Hepatocyte (in vitro differentiated cells): ENCODE results near the gene CC2D1A. TPM values are rescaled to one million over a fixed set of nuclear protein-coding genes. Genes with fewer than 3 reads are reported as not detected.
A peak's percentile ranks its signal among the peaks of the same experiment; 100 is the strongest.

Source experiments
- DNase-seq: peaks from one replicate; pipeline ENCODE4 v3.0.0-alpha.2; 2016; ENCODE audit warnings: low spot score
- H2AFZ ChIP-seq: fragments of 200-600 bp; sonication (generic); 2 replicates; pipeline ENCODE4 v1.6.0; 2016; ENCODE audit warnings: antibody characterized with exemption, mild to moderate bottlenecking
- H3K27ac ChIP-seq: fragments of 200-600 bp; sonication (generic); 2 replicates; pipeline ENCODE4 v1.5.1; 2016; ENCODE audit warnings: mild to moderate bottlenecking
- H3K27me3 ChIP-seq: fragments of 200-600 bp; sonication (generic); 2 replicates; pipeline ENCODE4 v1.6.1; 2016
- H3K36me3 ChIP-seq: fragments of 200-600 bp; sonication (generic); replicated peaks from 2 replicates; pipeline ENCODE4 v1.5.1; 2016; ENCODE audit warnings: low read depth; ENCODE audit not compliant: insufficient read depth
- H3K4me1 ChIP-seq: fragments of 200-600 bp; sonication (generic); 2 replicates; pipeline ENCODE4 v1.5.1; 2016; ENCODE audit warnings: mild to moderate bottlenecking, moderate library complexity; ENCODE audit not compliant: insufficient read depth
- H3K4me2 ChIP-seq: fragments of 200-600 bp; sonication (generic); 2 replicates; pipeline ENCODE4 v1.6.0; 2016
- H3K4me3 ChIP-seq: fragments of 200-600 bp; sonication (generic); 2 replicates; pipeline ENCODE4 v1.5.1; 2016; ENCODE audit warnings: mild to moderate bottlenecking
- H3K79me2 ChIP-seq: fragments of 200-600 bp; sonication (generic); 2 replicates; pipeline ENCODE4 v1.6.0; 2017; ENCODE audit warnings: mild to moderate bottlenecking
- H3K9me2 ChIP-seq: fragments of 200-600 bp; sonication (generic); replicated peaks from 2 replicates; pipeline ENCODE4 v1.6.0; 2017; ENCODE audit warnings: mild to moderate bottlenecking; ENCODE audit not compliant: insufficient read depth
- H3K9me3 ChIP-seq: fragments of 200-600 bp; sonication (generic); 2 replicates; pipeline ENCODE4 v1.5.1; 2016; ENCODE audit warnings: low read depth, mild to moderate bottlenecking
- H4K20me1 ChIP-seq: fragments of 200-600 bp; sonication (generic); 2 replicates; pipeline ENCODE4 v1.6.0; 2016; ENCODE audit warnings: mild to moderate bottlenecking; ENCODE audit not compliant: insufficient read depth, poor library complexity, severe bottlenecking
- CTCF ChIP-seq: fragments of 200-600 bp; sonication (generic); IDR thresholded peaks from 2 replicates; pipeline ENCODE4 v1.5.1; 2016; ENCODE audit warnings: antibody characterized with exemption, mild to moderate bottlenecking; ENCODE audit not compliant: poor library complexity
- EZH2 ChIP-seq: fragments of 200-600 bp; sonication (generic); IDR thresholded peaks from 2 replicates; pipeline ENCODE4 v1.6.1; 2016; ENCODE audit warnings: antibody characterized with exemption, mild to moderate bottlenecking, borderline replicate concordance
- EZH2phosphoT487 ChIP-seq: fragments of 200-600 bp; sonication (generic); IDR thresholded peaks from one replicate; pipeline ENCODE4 v1.6.1; 2018; ENCODE audit warnings: antibody characterized with exemption, mild to moderate bottlenecking, low read depth, moderate library complexity; ENCODE audit not compliant: unreplicated experiment, severe bottlenecking
- WGBS: methylation state at CpG from one replicate; pipeline ENCODE4 v1.1.6; 2016; ENCODE audit warnings: low lambda C conversion rate; ENCODE audit errors: missing lambda C conversion rate; 5-methylcytosine and 5-hydroxymethylcytosine counted together
- polyA plus RNA-seq: library from polyadenylated mRNA; unstranded; fragments of >200 nt; fragmentation: Nextera tagmentation; extraction: Ambion mirVana; gene quantifications from 2 replicates; pipeline ENCODE4 v1.2.1, GENCODE V29; 2016
- total RNA-seq: library from RNA; depleted of rRNA; stranded (reverse); fragments of >200 nt; gene quantifications from 2 replicates; pipeline ENCODE4 v1.2.3, GENCODE V29; 2014

Gene CC2D1A
- total and polyA plus RNA-seq, 2 experiments from 2014 or later: 20.8 to 43.3 TPM

GRCh38 chr19:13978351-13979243 lies 72.6 kb downstream of the CC2D1A start:
- DNase-seq: peak; percentile 90
- H3K79me2 ChIP-seq: no peaks in the 10 kb centered on the region
- H4K20me1 ChIP-seq: no peaks in the 10 kb centered on the region
- WGBS: 6% methylated on average over 25 of the region's 74 CpGs
- no peaks in the 10 kb centered on the region for H3K36me3 ChIP-seq
- H3K9me3 ChIP-seq: no peaks in the 10 kb centered on the region
- peak overlapping the region; percentile 77 for H3K27ac ChIP-seq
- H3K4me3 ChIP-seq: peak overlapping the region; percentile 45
- H2AFZ ChIP-seq: peak overlapping the region; percentile 33
- peak overlapping the region; percentile 97 for H3K4me2 ChIP-seq
- TF ChIP-seq CTCF (no peak), EZH2 (no peak), EZH2phosphoT487 (no peak)
- H3K27me3 ChIP-seq: no peaks in the 10 kb centered on the region
- no peaks in the 10 kb centered on the region for H3K9me2 ChIP-seq
- peaks cover 12% of the 10 kb centered on the region for H3K4me1 ChIP-seq

- Histone ChIP-seq H3K36me3 (no peaks in the 10 kb centered on the region), H2AFZ (peak overlapping the region; percentile 32), H3K9me2 (no peaks in the 10 kb centered on the region), H3K79me2 (no peaks in the 10 kb centered on the region), H4K20me1 (no peaks in the 10 kb centered on the region), H3K9me3 (no peaks in the 10 kb centered on the region), H3K27me3 (no peaks in the 10 kb centered on the region), H3K27ac (peak overlapping the region; percentile 77), H3K4me2 (peak overlapping the region; percentile 97), H3K4me3 (peak overlapping the region; percentile 45), H3K4me1 (peaks cover 12% of the 10 kb centered on the region)
- 15% methylated on average over 11 of the region's 12 CpGs for whole genome bisulfite sequencing
- peak; percentile 49 for DNase-seq
- no peak for TF ChIP-seq CTCF
- no peak for TF ChIP-seq EZH2
- no peak for TF ChIP-seq EZH2phosphoT487
Measured at GRCh38 chr19:13979244-13979615, 73.2 kb downstream of the CC2D1A start.

- H3K27me3 ChIP-seq: no peaks in the 10 kb centered on the region
- no peaks in the 10 kb centered on the region for H3K9me3 ChIP-seq
- H3K79me2 ChIP-seq: no peaks in the 10 kb centered on the region
- H3K4me3 ChIP-seq: no peak overlapping the region
- peak overlapping the region; percentile 97 for H3K4me2 ChIP-seq
- no peaks in the 10 kb centered on the region for H3K36me3 ChIP-seq
- peak overlapping the region; percentile 77 for H3K27ac ChIP-seq
- H3K9me2 ChIP-seq: no peaks in the 10 kb centered on the region
- no peak for DNase-seq
- H3K4me1 ChIP-seq: peaks cover 12% of the 10 kb centered on the region
- H2AFZ ChIP-seq: no peak overlapping the region
- TF ChIP-seq EZH2 (no peak), CTCF (no peak), EZH2phosphoT487 (no peak)
- no peaks in the 10 kb centered on the region for H4K20me1 ChIP-seq
- 83% methylated on average over 11 of the region's 12 CpGs for WGBS
Measured at GRCh38 chr19:13979686-13980085, 73.7 kb downstream of the CC2D1A start.
